NCI-H82 treated with DMSO at 0.1 percent for 48 hours (cell line): ENCODE results near the gene OXT.
"Not testable (repeated sequence)": the region's sequence is repeated elsewhere in the genome, so short reads cannot be mapped to it uniquely, and the experiment has no call there.

ENCODE experiments used
- DNase-seq: peaks from one replicate; lab custom pipeline; 2025; ENCODE audit not compliant: unreplicated experiment; lab: John Stamatoyannopoulos, UW

The OXT gene

DNA sequence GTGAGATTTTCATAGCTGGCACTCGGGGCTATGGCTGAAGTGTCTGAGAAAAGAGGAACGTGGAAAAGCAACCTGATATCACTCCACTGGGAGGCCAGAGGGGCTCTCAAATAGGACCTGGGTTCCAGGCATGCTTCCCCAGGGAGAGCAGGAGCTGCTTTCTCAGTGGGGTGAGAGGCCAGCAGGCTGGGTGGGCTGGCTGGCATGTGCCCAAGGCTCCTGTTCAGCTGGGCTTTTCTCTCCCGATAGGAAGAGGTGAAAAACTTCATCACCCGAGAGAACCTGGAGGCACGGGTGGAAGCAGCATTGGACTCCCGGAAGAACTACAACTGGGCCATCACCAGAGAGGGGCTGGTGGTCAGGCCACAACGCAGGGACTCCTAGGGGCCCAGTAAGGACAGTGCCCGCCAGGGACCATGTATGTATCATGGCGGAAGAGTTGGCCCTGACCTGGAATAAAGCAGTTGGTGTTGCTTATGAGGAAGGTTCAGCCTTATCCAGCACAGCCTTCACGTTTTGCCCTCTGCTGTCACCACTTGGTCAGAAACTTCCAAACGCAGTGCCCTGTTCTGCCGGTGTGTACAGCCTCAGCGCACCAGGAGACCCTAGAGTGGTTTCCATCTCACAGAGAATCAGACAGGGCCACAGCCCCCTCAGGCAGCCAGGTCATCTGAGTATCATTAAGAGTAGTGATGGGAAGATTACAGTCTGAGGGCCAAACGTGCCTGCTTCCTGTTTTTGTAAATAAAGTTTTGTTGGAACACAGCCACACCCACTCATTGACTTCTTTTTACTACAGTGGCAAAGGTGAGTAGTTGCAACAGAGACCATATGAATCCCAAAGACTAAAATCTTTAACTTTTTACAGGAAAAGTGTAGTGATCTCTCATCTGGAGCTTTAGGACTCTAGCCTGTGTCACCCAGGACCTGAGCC is 23.7 kb upstream of the OXT start:
- no peak for DNase-seq

DNA sequence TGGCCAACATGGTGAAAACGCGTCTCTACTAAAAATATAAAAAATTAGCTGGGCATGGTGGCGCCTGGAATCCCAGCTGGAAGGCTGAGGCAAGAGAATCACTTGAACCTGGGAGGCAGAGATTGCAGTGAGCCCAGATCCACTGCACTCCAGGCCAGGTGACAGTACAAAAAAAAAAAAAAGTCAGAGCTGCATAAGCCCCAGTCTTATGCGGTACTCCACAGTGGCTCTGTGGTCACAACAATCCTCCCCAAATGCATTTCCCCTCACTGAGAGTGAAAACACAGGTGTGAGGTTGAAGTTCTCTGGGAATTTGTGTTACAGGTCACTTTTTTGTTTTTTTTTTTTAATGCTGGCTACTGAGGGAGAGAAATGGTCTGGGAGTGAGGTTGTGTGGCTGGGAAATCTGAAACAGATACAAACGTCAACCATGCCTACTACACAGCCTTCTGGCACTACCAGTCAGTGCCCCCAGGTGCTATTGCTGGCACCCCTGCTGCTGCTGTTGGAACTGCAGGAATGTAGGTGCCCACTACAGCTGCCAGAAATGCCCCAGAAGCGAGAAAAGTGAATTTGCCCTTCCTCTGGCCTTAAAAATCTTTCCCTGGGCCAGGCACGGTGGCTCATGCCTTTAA is 19.9 kb upstream of the OXT start:
- no peak for DNase-seq

DNA sequence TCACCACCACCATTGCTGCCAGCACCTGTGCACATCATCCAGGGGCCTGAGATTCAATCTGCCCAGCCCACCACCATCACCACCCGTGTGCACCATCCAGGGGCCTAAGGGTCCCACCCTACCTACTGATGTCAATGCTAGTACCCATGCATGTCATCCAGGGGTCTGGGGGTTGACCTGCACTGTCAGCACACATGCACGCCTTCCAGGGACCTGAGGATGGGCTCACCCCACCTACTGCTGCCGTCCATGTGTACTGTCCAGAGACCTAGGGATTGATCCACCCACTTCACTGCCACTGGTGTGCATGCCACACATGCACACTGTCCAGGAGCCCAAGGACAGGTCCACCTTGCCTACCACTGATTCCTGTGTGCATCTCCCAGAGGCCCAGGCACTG is 11.9 kb upstream of the OXT start:
- DNase-seq = no peak

DNA sequence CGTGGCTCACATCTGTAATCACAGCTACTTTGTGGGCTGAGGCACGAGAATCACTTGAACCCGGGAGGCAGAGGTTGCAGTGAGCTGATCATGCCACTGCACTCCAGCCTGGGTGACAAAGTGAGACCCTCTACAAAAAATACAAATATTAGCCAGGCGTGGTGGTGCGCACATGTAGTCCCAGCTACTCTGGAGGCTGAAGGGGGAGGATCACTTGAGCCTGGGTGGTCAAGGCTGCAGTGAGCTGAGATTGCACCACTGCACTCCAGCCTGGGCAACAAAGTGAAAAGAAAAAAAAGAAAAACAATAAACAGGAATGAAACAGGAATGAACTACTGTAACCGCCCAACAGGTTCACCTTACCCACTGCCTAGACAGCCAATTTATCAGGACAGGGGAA is 7.3 kb upstream of the OXT start:
- not testable (repeated sequence) for DNase-seq

DNA sequence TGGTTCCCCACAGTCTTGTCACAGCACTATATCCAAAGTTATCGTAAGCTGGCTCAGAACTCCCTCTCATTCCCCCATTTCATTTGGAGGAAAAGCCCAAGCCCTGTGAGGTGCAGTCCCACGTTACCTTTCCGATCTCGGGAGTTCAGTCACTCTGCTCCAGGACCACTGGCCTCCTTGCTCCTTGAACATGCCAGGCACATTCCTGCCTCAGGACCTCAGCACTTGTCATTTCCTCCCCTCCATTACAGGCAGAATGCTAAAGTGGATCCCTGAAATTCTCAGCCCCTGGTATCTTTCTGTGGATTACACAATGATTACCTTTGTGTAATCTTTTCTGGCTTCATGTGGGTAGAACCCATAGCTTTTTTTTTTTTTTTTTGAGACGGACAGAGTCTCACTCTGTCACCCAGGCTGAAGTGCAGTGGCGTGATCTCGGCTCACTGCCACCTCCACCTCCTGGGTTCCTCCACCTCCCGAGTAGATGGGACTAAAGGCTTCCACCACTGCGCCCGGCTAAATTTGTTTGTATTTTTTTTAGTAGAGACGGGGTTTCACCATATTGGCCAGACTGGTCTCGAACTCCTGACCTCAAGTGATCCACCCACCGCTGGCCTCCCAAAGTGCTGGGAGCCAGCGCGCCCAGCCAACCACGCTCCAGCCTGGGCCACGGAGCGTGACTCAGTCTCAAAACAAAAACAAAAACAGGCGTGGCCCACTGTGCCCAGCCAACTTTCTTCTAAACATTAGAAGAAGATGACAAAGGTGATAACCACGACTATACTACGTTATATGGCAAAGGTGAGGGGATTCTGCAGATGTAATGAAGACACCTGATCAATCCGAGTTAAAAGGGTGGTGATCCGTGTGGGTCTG is 4.0 kb upstream of the OXT start:
- DNase-seq = no peak

DNA sequence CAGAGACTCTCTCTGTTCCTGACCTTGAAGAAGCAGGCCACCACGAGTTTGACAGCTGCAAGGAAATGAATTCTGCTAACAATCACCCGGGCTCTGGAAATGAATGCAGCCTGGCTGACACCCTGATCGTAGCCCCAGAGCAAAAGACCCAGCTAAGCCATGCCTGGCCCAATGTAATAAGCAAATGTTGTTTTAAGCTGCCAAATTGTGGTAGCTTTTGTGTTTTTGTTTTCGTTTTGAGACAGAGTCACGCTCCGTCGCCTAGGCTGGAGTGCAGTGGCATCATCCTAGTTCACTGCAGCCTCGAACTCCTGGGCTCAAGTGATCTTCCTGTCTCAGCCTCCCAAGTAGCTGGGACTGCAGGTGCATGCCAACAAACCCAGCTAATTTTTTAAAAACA is 3.3 kb upstream of the OXT start:
- no peak for DNase-seq

DNA sequence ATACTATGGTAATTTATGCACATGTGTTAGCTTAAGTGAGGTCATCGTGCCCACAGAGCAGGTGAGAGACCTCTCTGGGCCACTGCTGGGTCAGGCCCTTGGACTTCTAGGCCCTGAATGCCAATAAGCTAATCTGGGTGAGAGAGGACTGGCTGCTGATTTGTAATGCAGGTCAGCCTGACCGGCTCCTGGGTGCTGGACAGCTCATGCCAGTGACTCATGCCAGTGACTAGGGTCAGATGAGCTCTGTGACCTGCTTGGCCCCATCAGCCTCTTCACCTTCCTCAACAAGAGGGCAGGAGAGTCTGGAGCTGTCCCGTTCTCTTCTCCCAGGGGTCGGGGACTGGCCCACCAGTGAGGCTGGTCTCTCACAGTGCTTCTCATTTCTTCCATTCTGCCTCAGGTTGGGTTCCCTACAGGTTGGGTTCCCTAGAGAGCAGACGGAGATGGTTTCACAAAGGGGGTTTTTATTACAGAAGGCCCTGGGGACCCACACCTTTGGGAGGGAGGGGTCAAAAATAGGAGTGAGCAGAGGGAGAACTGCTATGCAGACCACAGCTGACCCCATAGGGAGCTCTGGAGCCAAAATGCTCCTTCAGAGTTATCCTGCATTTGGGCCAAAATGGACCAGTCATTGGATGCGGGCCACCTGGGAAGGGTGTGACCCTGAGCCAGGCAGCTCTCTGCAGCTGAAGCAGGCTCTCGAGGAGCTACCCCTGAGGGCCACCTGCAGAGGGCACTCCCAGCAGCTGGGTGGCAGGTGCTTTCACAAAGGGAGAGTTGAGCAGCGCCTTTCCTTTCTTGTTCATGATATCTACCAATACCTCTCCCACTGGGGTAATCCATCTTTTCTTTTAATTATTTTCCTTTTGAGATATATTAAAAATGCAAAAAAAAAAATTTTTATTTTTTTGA is 2.2 kb upstream of the OXT start:
- no peak for DNase-seq

DNA sequence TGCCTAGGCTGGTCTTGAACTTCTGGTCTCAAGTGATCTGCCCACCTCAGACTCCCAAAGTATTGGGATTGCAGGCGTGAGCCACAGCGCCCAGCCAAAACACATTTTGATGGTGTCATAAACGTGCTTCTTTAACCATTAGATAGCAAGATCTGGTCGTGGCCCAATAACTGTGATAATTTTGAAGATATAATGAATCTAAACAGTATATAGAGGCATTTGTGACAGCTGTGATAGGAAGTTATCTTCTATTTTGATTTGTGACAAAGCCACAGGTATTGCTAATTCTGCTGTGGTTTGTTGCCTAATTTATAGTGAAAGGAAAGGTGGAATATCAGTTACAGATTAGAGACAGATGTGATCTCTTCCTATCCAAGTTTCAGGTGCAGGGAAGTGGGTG is 695 bp upstream of the OXT start:
- no peak for DNase-seq

DNA sequence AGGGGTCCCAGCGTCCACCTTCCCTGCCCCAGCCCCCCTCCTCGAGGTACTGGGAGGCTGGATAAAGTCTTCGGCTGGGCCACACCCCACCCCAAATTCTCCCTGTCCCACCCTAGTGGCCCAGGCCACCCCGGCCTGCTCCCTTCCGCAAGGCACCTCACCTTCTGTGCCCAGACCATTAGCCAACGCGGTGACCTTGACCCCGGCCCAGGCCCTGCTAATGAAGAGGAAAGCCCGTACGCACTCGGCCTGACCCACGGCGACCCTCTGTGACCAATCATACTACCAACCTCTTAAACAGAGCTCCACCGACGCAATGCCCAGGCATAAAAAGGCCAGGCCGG is 182 bp upstream of the OXT start:
- DNase-seq = no peak

DNA sequence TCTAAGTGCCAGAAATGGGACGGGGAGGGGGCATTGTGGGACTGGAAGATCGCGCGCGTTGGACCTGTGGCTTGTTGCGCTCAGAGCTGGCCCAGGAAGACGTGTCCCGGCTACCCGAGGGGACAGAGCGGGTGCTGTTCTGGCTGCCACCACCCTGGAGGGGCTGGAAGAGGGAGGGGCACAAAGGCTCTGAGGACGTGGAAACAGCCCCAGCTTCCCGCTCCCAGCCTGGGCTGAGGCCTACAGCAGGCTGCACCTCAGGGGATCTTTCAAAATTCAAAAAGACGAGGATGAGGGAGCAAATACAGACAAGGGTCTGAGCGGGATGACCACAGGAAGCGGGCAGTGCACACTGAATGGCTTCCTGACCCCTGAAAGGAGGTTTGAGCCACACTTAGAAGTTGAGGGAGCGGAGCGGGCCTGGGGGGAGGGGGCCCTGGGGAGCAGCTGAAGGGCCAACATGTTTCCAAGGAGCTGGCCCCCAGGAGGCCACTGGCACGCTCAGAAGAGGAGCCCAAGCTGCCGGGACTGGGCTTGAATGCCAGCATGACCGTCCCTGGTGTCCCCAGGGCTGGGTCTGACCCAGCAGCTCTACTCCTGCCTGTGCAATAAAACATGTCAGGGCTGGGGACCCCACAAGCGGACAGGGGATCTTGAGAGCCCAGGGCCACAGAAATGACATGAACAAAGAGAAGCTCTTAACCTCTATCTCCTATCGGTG is 1.3 kb downstream of the OXT start:
- no peak for DNase-seq

DNA sequence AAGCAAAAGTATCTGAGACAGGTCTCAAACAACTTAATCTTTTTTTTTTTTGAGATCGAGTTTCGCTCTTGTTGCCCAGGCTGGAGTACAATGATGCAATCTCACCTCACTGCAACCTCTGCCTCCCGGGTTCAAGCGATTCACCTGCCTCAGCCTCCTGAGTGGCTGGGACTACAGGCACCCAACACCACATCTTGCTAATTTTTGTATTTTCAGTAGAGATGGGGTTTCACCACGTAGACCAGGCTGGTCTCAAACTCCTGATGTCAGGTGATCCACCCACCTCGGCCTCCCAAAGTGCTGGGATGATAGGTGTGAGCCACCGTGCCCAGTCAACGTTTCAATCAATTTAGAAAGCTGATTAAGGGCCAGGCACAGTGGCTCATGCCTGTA is 1.8 kb downstream of the OXT start:
- DNase-seq = not testable (repeated sequence)

DNA sequence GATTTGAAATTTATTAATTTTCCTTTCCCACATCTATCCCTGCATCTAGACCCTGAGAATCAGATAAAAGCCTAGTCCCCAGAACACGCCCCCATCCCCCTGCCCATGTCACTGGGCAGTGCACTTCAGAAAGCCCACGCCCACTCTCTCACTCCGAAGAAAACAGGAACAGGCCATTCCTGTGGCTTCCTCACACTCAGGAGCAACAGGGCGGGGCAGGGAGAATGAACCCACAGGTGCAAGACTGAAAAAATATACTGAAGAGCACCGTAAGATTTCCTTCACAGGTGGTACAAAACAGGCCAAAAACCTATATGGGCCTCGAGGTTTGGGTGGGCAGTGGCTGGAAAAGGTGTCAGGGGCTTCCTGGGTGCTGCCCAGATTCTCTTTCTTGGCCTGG is 3.4 kb downstream of the OXT start:
- DNase-seq = no peak

DNA sequence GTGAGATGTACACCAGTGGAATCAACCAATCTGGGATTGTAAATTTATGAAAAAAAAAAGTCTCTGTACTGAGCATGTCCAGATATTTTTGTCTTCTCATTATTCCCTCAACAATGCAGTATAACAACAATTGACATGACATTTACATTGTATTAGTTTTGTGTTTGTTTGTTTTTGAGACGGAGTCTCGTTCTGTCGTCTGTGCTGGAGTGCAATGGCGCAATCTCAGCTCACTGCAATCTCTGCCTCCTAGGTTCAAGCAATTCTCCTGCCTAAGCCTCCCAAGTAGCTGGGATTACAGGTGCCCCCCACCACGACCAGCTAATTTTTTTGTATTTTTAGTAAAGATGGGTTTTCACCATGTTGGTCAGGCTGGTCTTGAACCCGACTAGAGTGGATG is 3.9 kb downstream of the OXT start:
- DNase-seq = not testable (repeated sequence)

DNA sequence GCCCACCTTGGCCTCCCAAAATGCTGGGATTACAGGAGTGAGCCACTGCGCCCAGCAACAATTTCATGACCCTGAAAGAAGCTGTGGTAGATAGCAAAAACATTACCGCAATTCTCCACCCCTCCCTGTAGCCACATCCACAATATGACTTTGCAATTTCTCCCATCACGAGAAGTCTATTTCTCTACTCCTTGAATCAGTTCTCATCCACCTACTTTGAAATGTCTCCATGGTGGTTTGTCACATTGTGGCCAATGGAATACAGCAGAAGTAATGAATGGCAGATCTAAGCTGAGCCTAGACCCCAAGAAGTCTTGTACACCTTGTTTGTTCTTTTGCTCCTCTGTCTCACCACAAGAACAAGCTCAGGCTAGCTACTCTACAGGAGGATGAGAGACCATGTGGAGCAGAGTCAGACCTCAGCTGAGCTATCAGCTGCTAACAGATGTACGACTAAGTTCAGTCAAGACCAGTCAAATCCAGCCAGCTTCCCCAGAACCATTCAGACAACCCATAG is 6.3 kb downstream of the OXT start:
- no peak for DNase-seq

DNA sequence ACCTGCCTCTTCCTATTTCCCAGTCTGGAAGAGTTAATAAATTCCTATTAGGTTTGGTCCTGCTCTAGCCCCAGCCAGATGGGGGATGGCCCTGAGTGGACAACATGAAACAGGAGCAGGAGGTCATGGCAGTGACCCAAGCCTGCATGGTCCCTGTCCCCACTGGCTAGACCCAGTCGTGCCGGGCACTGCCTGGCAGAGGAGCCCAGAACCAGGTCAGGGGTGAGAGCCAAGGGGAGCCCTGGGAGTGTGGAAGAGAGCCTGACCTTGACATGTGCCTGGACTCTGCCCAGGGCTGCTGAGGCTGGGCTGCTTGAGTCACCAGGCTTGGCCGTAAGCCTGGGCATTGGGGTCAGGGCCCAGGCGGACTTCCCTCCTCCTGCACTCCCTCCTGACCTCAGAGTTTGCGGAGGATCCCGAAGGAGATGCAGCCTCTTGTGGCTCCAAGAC is 9.5 kb downstream of the OXT start:
- no peak for DNase-seq

DNA sequence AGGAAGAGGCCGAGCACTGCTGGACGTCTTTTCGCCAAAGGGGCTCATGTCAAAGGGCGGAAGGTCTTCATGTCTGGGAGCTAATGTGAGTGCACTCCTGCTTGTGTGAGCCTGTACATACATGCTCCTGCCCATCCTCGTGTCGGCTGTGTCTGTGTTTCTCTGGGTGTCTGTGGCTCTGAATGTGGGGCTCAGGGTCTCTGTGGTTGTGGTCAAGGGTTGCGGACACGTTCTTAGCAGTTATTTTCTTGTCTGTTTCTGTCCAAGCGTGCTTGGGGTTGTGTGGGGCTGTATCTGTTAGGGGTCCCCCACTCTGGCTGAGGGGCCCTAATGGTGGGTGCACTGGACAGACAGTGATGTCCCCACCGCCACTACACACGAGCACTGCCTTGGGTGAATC is 10.2 kb downstream of the OXT start:
- DNase-seq = no peak

DNA sequence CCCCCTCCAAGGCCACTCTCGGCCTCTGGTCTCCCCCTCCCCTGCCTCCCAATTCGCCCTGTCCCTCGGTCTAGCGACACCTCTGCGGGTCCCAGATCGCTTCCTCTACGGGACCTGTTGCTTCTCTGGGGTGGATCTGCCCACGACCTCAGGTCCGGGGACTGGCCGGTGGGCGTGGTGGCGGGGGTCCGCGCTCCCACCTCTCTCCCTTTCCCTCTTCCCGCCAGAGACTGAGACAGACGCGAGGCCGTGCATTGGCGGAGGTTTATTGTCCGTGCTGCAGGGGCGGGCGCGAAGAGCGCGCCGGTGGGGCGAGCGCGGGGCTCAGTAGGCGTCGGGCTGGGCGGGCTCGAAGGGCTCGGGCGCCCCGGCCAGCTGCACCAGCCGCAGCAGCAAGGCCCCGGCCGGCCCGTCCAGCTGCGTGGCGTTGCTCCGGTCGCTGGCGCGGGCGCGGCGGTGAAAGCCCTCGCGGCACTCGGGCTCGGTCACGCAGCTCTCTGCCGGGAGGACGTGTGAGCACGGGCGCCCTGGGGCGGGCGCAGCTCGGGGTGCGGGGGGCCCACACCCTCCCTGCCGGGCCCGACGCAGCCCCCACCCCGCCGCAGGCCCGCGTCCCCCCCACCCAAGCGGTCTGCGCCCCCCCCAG is 11.0 kb downstream of the OXT start:
- DNase-seq = no peak

DNA sequence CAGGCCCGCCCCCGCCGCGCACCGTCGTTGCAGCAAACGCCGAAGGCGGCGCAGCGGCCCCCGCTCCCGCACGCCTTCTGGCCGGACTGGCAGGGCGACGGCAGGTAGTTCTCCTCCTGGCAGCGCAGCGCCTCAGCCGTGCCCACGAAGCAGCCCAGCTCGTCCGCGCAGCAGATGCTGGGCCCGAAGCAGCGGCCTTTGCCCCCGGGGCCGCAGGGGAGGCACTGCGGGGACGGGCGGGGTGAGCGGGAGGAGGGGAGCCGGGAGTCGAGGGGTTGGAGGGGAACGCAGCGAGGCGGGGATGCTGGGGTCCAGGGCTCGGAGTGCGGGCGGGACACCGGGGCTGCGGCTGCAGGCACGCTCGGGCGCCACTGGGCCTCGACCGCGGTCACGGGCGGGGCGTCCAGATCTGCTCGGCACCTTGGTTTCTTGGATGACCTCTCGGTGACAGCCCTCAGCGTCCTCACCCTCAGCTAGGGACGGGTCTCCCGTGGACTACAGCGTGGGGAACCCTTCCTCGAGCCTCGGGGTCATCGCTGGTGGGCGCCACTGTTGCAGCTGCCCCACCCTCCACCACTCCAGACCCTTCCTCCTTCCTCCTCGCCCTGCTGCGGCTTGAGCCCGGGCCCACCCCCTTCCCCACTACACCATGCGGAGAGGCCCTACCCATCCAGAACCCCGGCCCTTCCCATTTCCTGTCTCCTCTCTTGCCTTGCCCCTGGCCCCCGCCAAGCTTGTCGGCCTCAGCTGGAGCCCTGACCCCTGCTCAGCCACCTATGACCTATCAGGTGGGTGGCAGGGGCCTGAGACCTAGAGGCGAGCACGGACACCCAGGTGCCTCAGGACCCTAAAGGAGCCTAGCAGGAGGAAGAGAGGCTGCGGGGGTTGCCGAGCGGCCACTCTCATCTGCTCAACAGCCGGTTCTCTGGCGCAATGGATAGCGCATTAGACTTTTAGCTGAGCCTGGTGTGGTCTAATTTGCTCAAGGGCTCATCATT is 11.8 kb downstream of the OXT start:
- DNase-seq = no peak
